ENCODE results near the gene ACAA2. TPM values are rescaled to one million over a fixed set of nuclear protein-coding genes. Genes with fewer than 3 reads are reported as not detected.

The ACAA2 gene
- total RNA-seq, 4 donors from 2014 or later, result 47.9 to 63.4 (median 50.0) TPM

- no peak overlapping the region for H3K27ac ChIP-seq
- peaks cover 0 to 19% (median 2%) of the 10 kb centered on the region in 4 donors for H3K4me1 ChIP-seq
- 63 to 73% methylated on average over 5 to 6 of the region's 6 CpGs for WGBS, 2 donors
- H3K9me3 ChIP-seq, result no peaks in the 10 kb centered on the region
- H3K4me3 ChIP-seq, result no peak overlapping the region
- no peak for TF ChIP-seq CTCF (IDR thresholded peaks at IDR 0.05)
- no peak for TF ChIP-seq POLR2A (IDR thresholded peaks at IDR 0.05)
- TF ChIP-seq EP300 (IDR thresholded peaks at IDR 0.05), result no peak
- no peaks in the 10 kb centered on the region for H3K36me3 ChIP-seq
- peak in 1 of 2 donors; percentile 4 for DNase-seq (ENCODE audit: low spot score in 2 of 2)
- H3K27me3 ChIP-seq, result peaks cover 0 to 6% of the 10 kb centered on the region in 2 donors
Measured at GRCh38 chr18:49845629-49846360, 32.5 kb upstream of the ACAA2 start.

DNA sequence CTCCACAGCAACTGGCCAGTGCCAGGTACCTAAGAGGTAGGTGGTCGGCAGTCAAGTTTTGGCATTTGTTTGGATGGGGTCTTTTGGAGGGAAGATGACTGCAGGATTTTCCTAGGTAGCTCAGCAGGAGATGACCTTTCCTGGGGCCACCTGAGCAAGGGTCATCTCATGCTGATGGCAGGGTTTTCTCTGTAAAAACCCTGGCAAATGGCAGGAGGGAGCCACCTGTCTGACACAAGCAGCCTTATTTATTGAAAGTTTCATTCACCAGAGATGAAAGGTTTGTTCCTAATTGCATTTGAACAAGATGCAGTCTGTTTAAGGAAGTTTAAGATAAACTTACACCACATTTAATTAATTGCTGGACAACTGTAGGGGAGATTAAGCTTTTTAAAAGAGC lies 31.6 kb upstream of the ACAA2 start:
- peak in 1 of 2 donors; percentile 0 for DNase-seq (ENCODE audit: low spot score in 2 of 2)
- Histone ChIP-seq H3K36me3 (no peaks in the 10 kb centered on the region), H3K4me1 (peaks cover 0 to 17% (median 2%) of the 10 kb centered on the region in 4 donors), H3K27me3 (peaks cover 0 to 6% of the 10 kb centered on the region in 2 donors), H3K9me3 (no peaks in the 10 kb centered on the region), H3K27ac (no peak overlapping the region), H3K4me3 (no peak overlapping the region)
- WGBS, 2 donors, result 67 to 85% methylated on average over 1 of the region's 1 CpG
- no peak for TF ChIP-seq CTCF (IDR thresholded peaks at IDR 0.05)
- TF ChIP-seq POLR2A (IDR thresholded peaks at IDR 0.05), result no peak

DNA sequence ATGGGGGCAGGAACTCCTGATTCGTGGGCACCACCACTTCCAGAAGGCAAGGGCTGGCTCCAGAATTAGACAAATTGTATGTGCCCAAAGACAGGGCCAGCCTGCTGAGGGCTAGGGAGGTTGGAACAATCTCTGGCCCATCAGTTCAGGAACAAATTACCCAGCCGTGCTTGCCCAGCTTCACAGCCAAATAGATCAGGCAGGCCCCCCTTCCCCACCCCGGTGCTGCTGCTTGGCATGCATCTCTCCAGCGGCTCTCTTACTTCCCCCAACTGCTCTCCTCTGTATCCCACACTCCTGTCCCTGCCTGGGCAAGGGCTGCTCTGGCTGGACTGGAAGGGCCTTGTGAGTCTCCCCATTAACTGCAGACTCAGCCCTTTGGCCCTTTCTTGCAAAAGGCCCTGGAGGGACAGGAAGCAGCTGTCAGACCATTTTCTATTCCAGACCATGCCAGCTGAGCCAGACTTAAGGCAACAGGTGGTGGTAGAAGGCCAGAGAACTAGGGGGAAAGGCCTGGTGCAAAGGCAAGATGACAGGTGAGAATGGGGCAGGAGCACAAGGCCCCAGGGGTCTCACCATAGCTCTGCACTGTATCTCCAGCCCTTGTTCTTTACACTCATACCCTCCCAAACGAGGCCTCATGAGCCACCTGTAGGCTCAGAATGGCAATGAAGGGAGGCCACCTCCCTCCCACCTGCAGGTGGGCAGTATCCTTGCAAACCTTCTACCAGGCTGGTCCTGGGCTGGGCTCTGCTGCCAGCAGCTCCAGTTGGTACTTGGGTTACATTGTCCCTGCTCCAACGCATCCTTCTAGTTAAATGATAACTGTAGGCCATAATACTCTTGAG lies 30.7 kb upstream of the ACAA2 start:
- TF ChIP-seq POLR2A (IDR thresholded peaks at IDR 0.05) (no peak), EP300 (IDR thresholded peaks at IDR 0.05) (no peak), CTCF (IDR thresholded peaks at IDR 0.05) (no peak)
- Histone ChIP-seq H3K27ac (no peak overlapping the region), H3K27me3 (peaks cover 0 to 6% of the 10 kb centered on the region in 2 donors), H3K36me3 (no peaks in the 10 kb centered on the region), H3K9me3 (no peaks in the 10 kb centered on the region), H3K4me1 (peaks cover 0 to 13% (median 2%) of the 10 kb centered on the region in 4 donors), H3K4me3 (no peak overlapping the region)
- WGBS, 2 donors, result 76 to 77% methylated on average over 6 of the region's 6 CpGs
- peak in 1 of 2 donors; percentile 3 for DNase-seq (ENCODE audit: low spot score in 2 of 2)

- 79 to 80% methylated on average over 10 of the region's 10 CpGs for WGBS, 2 donors
- peak in 1 of 2 donors; percentile 2 for DNase-seq (ENCODE audit: low spot score in 2 of 2)
- H3K27ac ChIP-seq, result no peak overlapping the region
- H3K4me3 ChIP-seq, result no peak overlapping the region
- H3K4me1 ChIP-seq, result peaks cover 0 to 13% (median 2%) of the 10 kb centered on the region in 4 donors
- TF ChIP-seq CTCF (IDR thresholded peaks at IDR 0.05) (no peak), POLR2A (IDR thresholded peaks at IDR 0.05) (no peak), EP300 (IDR thresholded peaks at IDR 0.05) (no peak)
- H3K9me3 ChIP-seq, result no peaks in the 10 kb centered on the region
- H3K36me3 ChIP-seq, result no peaks in the 10 kb centered on the region
- H3K27me3 ChIP-seq, result peaks cover 0 to 1% of the 10 kb centered on the region in 2 donors
Measured at GRCh38 chr18:49843131-49843530, 29.8 kb upstream of the ACAA2 start.

- no peak overlapping the region for H3K4me3 ChIP-seq
- 80 to 90% methylated on average over 4 of the region's 4 CpGs for WGBS, 2 donors
- TF ChIP-seq EP300 (IDR thresholded peaks at IDR 0.05) (no peak), CTCF (IDR thresholded peaks at IDR 0.05) (no peak), POLR2A (IDR thresholded peaks at IDR 0.05) (no peak)
- no peak for DNase-seq (ENCODE audit: low spot score in 2 of 2)
- no peaks in the 10 kb centered on the region for H3K36me3 ChIP-seq
- no peak overlapping the region for H3K27ac ChIP-seq
- H3K27me3 ChIP-seq, result no peaks in the 10 kb centered on the region
- no peaks in the 10 kb centered on the region for H3K9me3 ChIP-seq
- peaks cover 0 to 13% (median 2%) of the 10 kb centered on the region in 4 donors for H3K4me1 ChIP-seq
Measured at GRCh38 chr18:49842656-49843055, 29.3 kb upstream of the ACAA2 start.
